Heart right ventricle (tissue), 16 donors: ENCODE results near the gene TTYH3. TPM values are rescaled to one million over a fixed set of nuclear protein-coding genes. Genes with fewer than 3 reads are reported as not detected.

Source experiments
- ATAC-seq, 8 donors: fragments of 200-7000 bp; cut with Tn5 transposase; one replicate each; pipeline ENCODE4 v1.9.1; 2020; ENCODE audit warnings: mild to moderate bottlenecking in 8 of 8, moderate library complexity in 8 of 8, moderate number of reproducible peaks in 1 of 8
- DNase-seq, 2 donors: peaks; one replicate each; pipeline ENCODE4 v3.0.0-alpha.2; 2020
- H3K27ac ChIP-seq, 10 donors: fragments of 200-600 bp; sonication (generic) in 2 of 10; one replicate each; pipeline versions ENCODE4 v1.5.0 to v1.8.0; 2020 to 2022; ENCODE audit warnings: mild to moderate bottlenecking in 3 of 10
- H3K27me3 ChIP-seq, 7 donors: fragments of 200-600 bp; one replicate each; pipeline ENCODE4 v1.8.0; 2021 to 2022; ENCODE audit warnings: mild to moderate bottlenecking in 2 of 7
- H3K36me3 ChIP-seq, 9 donors: fragments of 200-600 bp; sonication (generic) in 1 of 9; one replicate each; pipeline versions ENCODE4 v1.5.0 to v1.8.0; 2020 to 2022; ENCODE audit warnings: mild to moderate bottlenecking in 2 of 9
- H3K4me1 ChIP-seq, 9 donors: fragments of 200-600 bp; sonication (generic) in 1 of 9; one replicate each; pipeline versions ENCODE4 v1.5.0 to v1.8.0; 2020 to 2022; ENCODE audit warnings: mild to moderate bottlenecking in 4 of 9
- H3K4me3 ChIP-seq, 10 donors: fragments of 200-600 bp; sonication (generic) in 2 of 10; one replicate each; pipeline versions ENCODE4 v1.5.0 to v1.8.0; 2020 to 2022; ENCODE audit warnings: mild to moderate bottlenecking in 7 of 10, moderate library complexity in 2 of 10
- H3K9me3 ChIP-seq, 11 donors: fragments of 200-600 bp in 10 of 11; sonication (generic) in 2 of 11; one replicate each; pipeline versions ENCODE4 v1.5.0 to v1.8.0; 2013 to 2022; ENCODE audit warnings: mild to moderate bottlenecking in 2 of 11, control low read depth in 1 of 11, moderate library complexity in 1 of 11
- CTCF ChIP-seq, 9 donors: fragments of 200-600 bp; sonication (generic) in 2 of 9; IDR thresholded peaks; one replicate each; pipeline versions ENCODE4 v1.5.0 to v1.8.0; 2021 to 2022; ENCODE audit warnings: antibody characterized with exemption in 9 of 9, mild to moderate bottlenecking in 5 of 9, moderate library complexity in 1 of 9
- WGBS, 2 donors: extraction: QIAGEN DNeasy Blood & Tissue Kit; methylation state at CpG; one replicate each; pipeline ENCODE4 v1.1.7; 2013; ENCODE audit warnings: inconsistent platforms in 1 of 2; 5-methylcytosine and 5-hydroxymethylcytosine counted together
- intact Hi-C, 10 donors: fragments of 100-400 bp; cut with DNase I; formaldehyde crosslinking; loops; one replicate each; pipeline versions ENCODE4 v1.11.1 to v1.14.2; 2022
- polyA plus RNA-seq, 2 donors: library from polyadenylated mRNA; stranded (reverse); fragments of 200-250 nt; gene quantifications; one replicate each; pipeline ENCODE4 v1.2.3, GENCODE V29; 2013
- total RNA-seq, 10 donors: library from RNA; stranded (reverse); fragmentation: NEBNext Ultra II Directional in 3 of 10; extraction: Animal tissue kit (Norgen Biotek cat#: 25700) in 3 of 10; gene quantifications; one replicate each; pipeline versions ENCODE4 v1.2.1 to v1.2.4, GENCODE V29; 2021 to 2023
- donor health status: Arrhythmogenic right ventricular cardiomyopathy.
- donor health status: ischemic (EF 13 %, LVEDD 7.1; RV severe dilation, severe dysfunction).
- donor health status: healthy with polysubstance abuse.
- donor health status: DM: no; HTN: yes; CAD: no.
- donor health status: DM: no; HTN: no; CAD: no.
- donor health status: ischemic (EF 25% LVEDD 6.9; RV normal size, moderate dysfunction).
- donor health status: ischemic (EF 25% LVEDD 5.7; RV mildly dilated, moderate dysfunction).
- donor health status: healthy.
- donor health status: DM: yes; HTN: yes; CAD: no.
- donor health status: Ischemic cardiomyopathy.
- donor health status: ischemic (EF 35%, LVEDD 5.7; RV mildly dilated, moderate dysfunction).
- donor health status: nonischemic (EF 11% LVEDD 7.7; RV severe dilation, severe dysfunction).
- donor health status: DM: yes; HTN: yes; CAD: no.
- donor health status: PGD.
- donor health status: ischemic (EF 29% LVEDD 5.4; RV normal size, mild dysfunction).
- donor health status: nonischemic (EF 23%, LVEDD 6.1; RV moderate dilation, normal function).

The TTYH3 gene
- total and polyA plus RNA-seq, 12 donors, result 7.0 to 37.5 (median 9.0) TPM

DNA sequence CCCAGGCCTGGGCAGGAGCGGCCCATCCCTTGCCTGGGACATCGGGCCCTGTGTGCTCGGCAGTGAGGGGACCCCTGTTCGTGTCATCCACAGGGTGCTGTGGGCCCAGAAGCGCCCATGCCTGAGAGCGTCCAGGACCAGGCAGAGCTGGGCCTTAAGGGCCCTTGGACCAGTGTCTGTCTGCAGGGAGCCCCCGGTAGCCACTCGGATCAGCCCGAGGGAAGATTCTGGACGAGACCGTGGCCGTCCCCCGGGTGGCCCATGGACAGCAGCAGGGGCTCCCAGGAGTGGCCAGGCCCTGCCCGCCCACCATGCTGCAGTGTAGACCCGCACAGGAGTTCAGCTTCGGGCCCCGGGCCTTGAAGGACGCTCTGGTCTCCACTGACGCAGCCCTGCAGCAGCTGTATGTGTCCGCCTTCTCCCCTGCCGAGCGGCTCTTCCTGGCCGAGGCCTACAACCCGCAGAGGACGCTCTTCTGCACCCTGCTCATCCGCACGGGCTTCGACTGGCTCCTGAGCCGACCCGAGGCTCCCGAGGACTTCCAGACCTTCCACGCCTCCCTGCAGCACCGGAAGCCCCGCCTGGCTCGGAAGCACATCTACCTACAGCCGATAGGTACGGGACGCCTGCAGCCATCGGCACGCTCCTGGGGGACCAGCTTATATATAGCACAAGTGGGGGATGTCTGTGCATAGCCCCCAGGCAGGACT, 68.5 kb downstream of the TTYH3 start:
- no peak overlapping the region for H3K27ac ChIP-seq
- peaks cover 0 to 4% (median 0%) of the 10 kb centered on the region in 11 donors for H3K9me3 ChIP-seq
- intact Hi-C loops, result no loop called here
- H3K27me3 ChIP-seq, result peaks cover 0 to 17% (median 0%) of the 10 kb centered on the region in 7 donors
- H3K4me3 ChIP-seq, result no peak overlapping the region
- TF ChIP-seq CTCF (IDR thresholded peaks at IDR 0.05), result no peak
- DNase-seq, result no peak
- 88 to 89% methylated on average over 40 of the region's 40 CpGs for WGBS, 2 donors
- ATAC-seq, result peak in 2 of 8 donors; percentile 11 to 41
- H3K4me1 ChIP-seq, result peaks cover 0 to 7% (median 0%) of the 10 kb centered on the region in 9 donors
- no peaks in the 10 kb centered on the region for H3K36me3 ChIP-seq

DNA sequence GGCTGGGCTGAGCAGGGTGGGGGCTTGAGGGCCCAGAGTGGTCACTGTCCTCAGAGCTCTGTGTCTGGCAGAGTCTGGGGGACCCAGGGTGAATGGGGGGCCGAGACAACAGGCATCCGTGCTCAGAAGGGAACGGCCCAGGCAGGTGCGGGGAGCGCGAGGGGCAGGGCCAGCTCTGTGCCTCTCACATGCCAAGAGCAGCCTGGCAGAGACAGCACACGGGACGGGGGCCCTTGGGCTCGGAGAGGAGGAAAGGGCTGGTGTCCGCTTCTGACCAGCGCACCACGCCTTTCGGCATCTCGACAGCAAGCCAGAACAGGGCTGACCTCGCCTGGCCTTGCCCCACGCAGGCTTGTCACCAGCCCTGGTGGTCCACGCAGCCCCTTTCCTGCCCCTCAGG, 69.6 kb downstream of the TTYH3 start:
- no peak for DNase-seq
- 84 to 89% methylated on average over 17 of the region's 17 CpGs for WGBS, 2 donors
- Histone ChIP-seq H3K4me1 (peaks cover 0 to 7% (median 0%) of the 10 kb centered on the region in 9 donors), H3K36me3 (no peaks in the 10 kb centered on the region), H3K27me3 (peaks cover 0 to 17% (median 0%) of the 10 kb centered on the region in 7 donors), H3K27ac (no peak overlapping the region), H3K9me3 (peaks cover 0 to 4% (median 0%) of the 10 kb centered on the region in 11 donors), H3K4me3 (no peak overlapping the region)
- no peak for TF ChIP-seq CTCF (IDR thresholded peaks at IDR 0.05)
- peak in 2 of 8 donors; percentile 16 to 20 for ATAC-seq
- intact Hi-C loops, result no loop called here

DNA sequence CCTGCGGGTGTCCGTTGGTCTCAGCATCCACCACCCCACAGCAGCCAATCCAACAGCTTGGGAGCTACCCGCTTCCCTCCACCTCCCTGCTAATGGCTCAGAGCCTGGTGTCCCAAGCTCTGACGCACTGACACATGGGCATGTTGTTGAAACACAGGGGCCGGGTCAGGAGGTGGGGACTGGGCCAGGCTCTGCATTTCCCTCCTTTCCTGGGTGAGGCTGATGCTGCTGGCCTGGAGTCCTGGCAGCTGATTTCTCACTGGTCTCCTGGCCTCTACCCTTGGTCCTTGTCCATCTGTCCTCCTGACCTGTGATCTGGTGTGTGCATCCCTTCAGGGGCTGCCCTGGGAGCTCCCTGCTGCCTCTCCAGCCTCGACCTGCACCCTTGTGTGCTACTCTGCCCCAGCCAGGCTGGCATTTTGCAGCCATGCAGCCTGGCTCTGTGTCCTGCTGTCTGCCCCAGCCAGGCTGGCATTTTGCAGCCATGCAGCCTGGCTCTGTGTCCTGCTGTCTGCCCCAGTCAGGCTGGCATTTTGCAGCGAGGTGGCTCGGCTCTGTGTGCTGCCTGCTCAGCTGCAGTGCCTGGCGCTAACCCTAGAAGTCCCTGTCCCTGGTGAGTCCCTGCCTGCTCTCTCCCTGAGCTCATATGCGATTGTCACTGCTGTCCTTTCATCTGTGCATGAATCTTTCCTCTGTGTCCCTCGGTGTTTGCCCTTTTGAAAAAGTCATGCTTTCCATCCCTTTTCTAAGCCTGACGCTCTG, 70.2 kb downstream of the TTYH3 start:
- H3K9me3 ChIP-seq, result peaks cover 0 to 4% (median 0%) of the 10 kb centered on the region in 11 donors
- H3K4me1 ChIP-seq, result peaks cover 0 to 7% (median 0%) of the 10 kb centered on the region in 9 donors
- peak in 1 of 2 donors; percentile 38 for DNase-seq
- intact Hi-C loops, result no loop called here
- peak; percentile 16 to 83 (median 50) for ATAC-seq
- H3K27ac ChIP-seq, result no peak overlapping the region
- H3K4me3 ChIP-seq, result no peak overlapping the region
- whole genome bisulfite sequencing, 2 donors, result 72 to 76% methylated on average over 12 of the region's 12 CpGs
- peaks cover 0 to 17% (median 0%) of the 10 kb centered on the region in 7 donors for H3K27me3 ChIP-seq
- no peaks in the 10 kb centered on the region for H3K36me3 ChIP-seq
- no peak for TF ChIP-seq CTCF (IDR thresholded peaks at IDR 0.05)

- peaks cover 0 to 4% (median 0%) of the 10 kb centered on the region in 11 donors for H3K9me3 ChIP-seq
- ATAC-seq (no peak), DNase-seq (no peak)
- WGBS, 2 donors, result 87 to 88% methylated on average over 22 of the region's 22 CpGs
- H3K27ac ChIP-seq, result no peak overlapping the region
- no peaks in the 10 kb centered on the region for H3K36me3 ChIP-seq
- no peak overlapping the region for H3K4me3 ChIP-seq
- H3K27me3 ChIP-seq, result peaks cover 0 to 17% (median 0%) of the 10 kb centered on the region in 7 donors
- peaks cover 0 to 7% (median 0%) of the 10 kb centered on the region in 9 donors for H3K4me1 ChIP-seq
- intact Hi-C loops, result no loop called here
- no peak for TF ChIP-seq CTCF (IDR thresholded peaks at IDR 0.05)
These were observed 70.8 kb downstream of the TTYH3 start for GRCh38 chr7:2702594-2702957.
